ENCODE measurements around the gene TMEM237.

Gene TMEM237

DNA sequence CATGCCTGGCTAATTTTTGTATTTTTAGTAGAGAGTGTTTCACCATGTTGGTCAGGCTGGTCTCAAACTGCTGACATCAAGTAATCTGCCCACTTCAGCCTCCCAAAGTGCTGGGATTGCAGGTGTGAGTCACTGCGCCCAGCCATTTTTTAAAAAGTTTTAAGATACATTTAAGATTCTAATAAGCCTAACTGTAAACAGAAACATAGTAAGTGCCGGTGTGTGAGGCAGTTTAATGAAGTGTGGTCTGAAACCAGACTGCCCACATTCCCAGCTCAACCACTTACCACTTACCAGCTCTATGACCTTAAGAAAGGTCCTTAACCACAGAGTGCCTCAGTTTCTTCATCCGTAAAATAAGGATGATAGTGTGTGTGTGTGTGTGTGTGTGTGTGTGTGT, 42.4 kb downstream of the TMEM237 start:
- Histone ChIP-seq H4K8ac (ENCODE audit: low read depth, low read length) (no peak overlapping the region), H4K5ac (ENCODE audit: low read length) (no peak overlapping the region), H3K4ac (ENCODE audit: low read depth, low read length) (no peak overlapping the region), H3K79me1 (ENCODE audit: low read length) (no peaks in the 10 kb centered on the region), H2BK120ac (ENCODE audit: low read depth, low read length) (no peak overlapping the region), H3K79me2 (ENCODE audit: control insufficient read depth, insufficient read depth, low read length) (no peaks in the 10 kb centered on the region), H3K27me3 (ENCODE audit: insufficient read depth, low read length, poor library complexity) (no peaks in the 10 kb centered on the region), H3K18ac (ENCODE audit: low read length) (no peak overlapping the region), H2BK5ac (ENCODE audit: low read length) (no peak overlapping the region), H3K36me3 (ENCODE audit: control insufficient read depth, insufficient read depth, low read length) (no peaks in the 10 kb centered on the region), H2BK15ac (replicated peaks; ENCODE audit: low read depth) (no peak overlapping the region), H3K9ac (ENCODE audit: low read length) (no peak overlapping the region), H3K4me2 (ENCODE audit: low read length) (no peak overlapping the region), H3K27ac (ENCODE audit: low read depth, low read length) (no peak overlapping the region), H3K4me3 (ENCODE audit: low read length) (no peak overlapping the region), H3K4me1 (ENCODE audit: control insufficient read depth, low read depth, low read length) (no peaks in the 10 kb centered on the region), H2AK5ac (ENCODE audit: low read length) (no peak overlapping the region), H3K23ac (ENCODE audit: low read length) (no peak overlapping the region), H3K56ac (ENCODE audit: low read length) (no peak overlapping the region)
- DNase-seq, result no peak
- WGBS (ENCODE audit: extremely low coverage, insufficient coverage, low lambda C conversion rate), result no CpG with 5 or more reads among the region's 3 CpGs

DNA sequence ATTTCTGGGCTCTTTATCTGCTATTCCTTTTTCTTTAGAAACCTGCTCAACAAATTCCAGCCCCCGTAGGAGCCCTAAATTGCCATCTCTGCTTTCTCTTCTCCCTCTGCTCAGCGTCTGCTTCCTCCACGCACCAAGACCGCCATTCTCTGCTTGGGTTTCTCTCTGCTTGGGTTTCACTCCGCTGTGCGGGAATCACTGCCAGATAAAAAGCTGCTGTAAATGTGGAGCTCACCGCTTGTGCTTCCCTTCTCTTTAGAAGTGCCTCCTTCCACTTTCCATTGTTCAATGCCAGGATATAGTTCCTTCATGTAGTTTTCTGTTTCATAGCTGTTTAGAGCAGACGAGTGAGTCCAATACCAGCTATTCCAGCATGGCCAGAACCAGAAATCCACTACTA, 45.9 kb downstream of the TMEM237 start:
- H3K18ac ChIP-seq (ENCODE audit: low read length), result no peak overlapping the region
- H3K79me2 ChIP-seq (ENCODE audit: control insufficient read depth, insufficient read depth, low read length), result no peaks in the 10 kb centered on the region
- H3K36me3 ChIP-seq (ENCODE audit: control insufficient read depth, insufficient read depth, low read length), result no peaks in the 10 kb centered on the region
- no peak overlapping the region for H3K4ac ChIP-seq (ENCODE audit: low read depth, low read length)
- no peak for DNase-seq
- no peak overlapping the region for H3K23ac ChIP-seq (ENCODE audit: low read length)
- no peak overlapping the region for H3K4me2 ChIP-seq (ENCODE audit: low read length)
- no peak overlapping the region for H2AK5ac ChIP-seq (ENCODE audit: low read length)
- WGBS (ENCODE audit: extremely low coverage, insufficient coverage, low lambda C conversion rate), result no CpG with 5 or more reads among the region's 8 CpGs
- no peak overlapping the region for H2BK120ac ChIP-seq (ENCODE audit: low read depth, low read length)
- H3K4me3 ChIP-seq (ENCODE audit: low read length), result no peak overlapping the region
- H3K56ac ChIP-seq (ENCODE audit: low read length), result no peak overlapping the region
- no peaks in the 10 kb centered on the region for H3K79me1 ChIP-seq (ENCODE audit: low read length)
- no peak overlapping the region for H4K5ac ChIP-seq (ENCODE audit: low read length)
- no peak overlapping the region for H2BK5ac ChIP-seq (ENCODE audit: low read length)
- no peaks in the 10 kb centered on the region for H3K4me1 ChIP-seq (ENCODE audit: control insufficient read depth, low read depth, low read length)
- no peak overlapping the region for H4K8ac ChIP-seq (ENCODE audit: low read depth, low read length)
- no peak overlapping the region for H3K27ac ChIP-seq (ENCODE audit: low read depth, low read length)
- no peak overlapping the region for H2BK15ac ChIP-seq (replicated peaks; ENCODE audit: low read depth)
- H3K27me3 ChIP-seq (ENCODE audit: insufficient read depth, low read length, poor library complexity), result no peaks in the 10 kb centered on the region
- no peak overlapping the region for H3K9ac ChIP-seq (ENCODE audit: low read length)

DNA sequence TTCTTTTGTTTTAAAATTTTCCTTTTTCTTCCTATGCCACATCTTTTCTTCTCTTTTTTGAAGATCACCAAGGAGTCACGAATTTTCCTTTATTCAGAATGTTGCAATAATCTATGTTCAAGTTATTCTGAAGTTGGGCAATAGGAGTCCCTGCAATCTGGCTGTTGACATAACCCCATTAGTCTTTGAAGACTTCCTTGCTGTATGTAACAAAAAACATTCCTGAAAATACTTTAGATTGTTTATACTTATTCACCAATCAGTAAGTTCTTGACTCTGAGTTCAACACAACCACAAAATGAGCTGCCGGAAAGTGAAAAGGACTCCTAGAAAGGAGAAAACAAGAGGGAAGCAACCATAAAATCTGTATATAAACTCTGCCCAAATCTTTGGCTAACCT, 62.8 kb downstream of the TMEM237 start:
- Histone ChIP-seq H2BK120ac (ENCODE audit: low read depth, low read length) (no peak overlapping the region), H3K4ac (ENCODE audit: low read depth, low read length) (no peak overlapping the region), H3K27ac (ENCODE audit: low read depth, low read length) (no peak overlapping the region), H3K79me2 (ENCODE audit: control insufficient read depth, insufficient read depth, low read length) (no peaks in the 10 kb centered on the region), H3K18ac (ENCODE audit: low read length) (no peak overlapping the region), H3K79me1 (ENCODE audit: low read length) (no peaks in the 10 kb centered on the region), H3K56ac (ENCODE audit: low read length) (no peak overlapping the region), H3K36me3 (ENCODE audit: control insufficient read depth, insufficient read depth, low read length) (no peaks in the 10 kb centered on the region), H3K4me2 (ENCODE audit: low read length) (no peak overlapping the region), H4K5ac (ENCODE audit: low read length) (no peak overlapping the region), H3K9ac (ENCODE audit: low read length) (no peak overlapping the region), H3K23ac (ENCODE audit: low read length) (no peak overlapping the region), H2AK5ac (ENCODE audit: low read length) (no peak overlapping the region), H3K4me1 (ENCODE audit: control insufficient read depth, low read depth, low read length) (no peaks in the 10 kb centered on the region), H2BK15ac (replicated peaks; ENCODE audit: low read depth) (no peak overlapping the region), H3K4me3 (ENCODE audit: low read length) (no peak overlapping the region), H4K8ac (ENCODE audit: low read depth, low read length) (no peak overlapping the region), H3K27me3 (ENCODE audit: insufficient read depth, low read length, poor library complexity) (no peaks in the 10 kb centered on the region), H2BK5ac (ENCODE audit: low read length) (no peak overlapping the region)
- no peak for DNase-seq
- no CpG with 5 or more reads among the region's 2 CpGs for WGBS (ENCODE audit: extremely low coverage, insufficient coverage, low lambda C conversion rate)

DNA sequence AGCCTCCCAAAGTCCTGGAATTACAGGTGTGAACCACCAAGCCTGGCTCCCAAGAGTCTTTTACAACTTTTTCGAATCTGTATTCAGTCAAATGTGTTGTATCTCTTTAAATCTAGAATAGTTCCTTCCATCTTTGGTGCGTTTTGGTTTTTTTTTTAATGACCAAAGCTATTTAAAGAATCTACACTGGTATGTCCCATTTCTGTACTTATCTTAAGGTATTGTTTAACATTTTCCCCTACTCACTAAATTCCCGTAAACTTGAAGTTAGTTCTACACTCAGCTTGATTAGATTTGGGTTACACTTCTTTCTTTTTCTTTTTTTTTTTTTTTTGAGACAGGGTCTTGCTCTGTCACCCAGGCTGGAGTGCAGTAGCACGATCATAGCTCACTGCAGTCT, 63.8 kb downstream of the TMEM237 start:
- Histone ChIP-seq H3K79me1 (ENCODE audit: low read length) (no peaks in the 10 kb centered on the region), H3K4me2 (ENCODE audit: low read length) (no peak overlapping the region), H3K4me3 (ENCODE audit: low read length) (no peak overlapping the region), H2BK15ac (replicated peaks; ENCODE audit: low read depth) (no peak overlapping the region), H3K56ac (ENCODE audit: low read length) (no peak overlapping the region), H3K23ac (ENCODE audit: low read length) (no peak overlapping the region), H3K4ac (ENCODE audit: low read depth, low read length) (no peak overlapping the region), H3K79me2 (ENCODE audit: control insufficient read depth, insufficient read depth, low read length) (no peaks in the 10 kb centered on the region), H2BK5ac (ENCODE audit: low read length) (no peak overlapping the region), H3K9ac (ENCODE audit: low read length) (no peak overlapping the region), H3K4me1 (ENCODE audit: control insufficient read depth, low read depth, low read length) (no peaks in the 10 kb centered on the region), H3K36me3 (ENCODE audit: control insufficient read depth, insufficient read depth, low read length) (no peaks in the 10 kb centered on the region), H4K5ac (ENCODE audit: low read length) (no peak overlapping the region), H3K18ac (ENCODE audit: low read length) (no peak overlapping the region), H3K27ac (ENCODE audit: low read depth, low read length) (no peak overlapping the region), H2AK5ac (ENCODE audit: low read length) (no peak overlapping the region), H3K27me3 (ENCODE audit: insufficient read depth, low read length, poor library complexity) (no peaks in the 10 kb centered on the region), H2BK120ac (ENCODE audit: low read depth, low read length) (no peak overlapping the region), H4K8ac (ENCODE audit: low read depth, low read length) (no peak overlapping the region)
- no CpG with 5 or more reads among the region's 4 CpGs for WGBS (ENCODE audit: extremely low coverage, insufficient coverage, low lambda C conversion rate)
- no peak for DNase-seq

DNA sequence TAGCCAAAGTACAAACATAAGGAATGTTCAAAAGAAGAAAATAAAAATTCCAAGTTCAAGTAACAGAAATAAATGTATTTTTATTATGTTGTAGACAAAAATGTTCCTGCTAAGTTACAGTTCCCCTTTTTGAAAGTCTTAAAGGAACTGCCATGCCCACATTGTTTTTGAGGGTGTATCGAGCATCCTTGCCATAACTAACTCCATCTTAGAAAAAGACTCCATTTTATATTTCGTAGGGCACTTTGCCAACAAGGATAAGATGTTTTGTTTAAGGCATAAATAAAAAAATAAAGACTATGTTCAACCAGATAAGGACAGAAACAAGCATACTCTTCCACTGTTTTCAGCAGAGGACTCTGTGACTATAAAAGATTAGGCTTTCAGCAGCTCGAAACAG, 67.3 kb downstream of the TMEM237 start:
- Histone ChIP-seq H3K79me1 (ENCODE audit: low read length) (no peaks in the 10 kb centered on the region), H3K23ac (ENCODE audit: low read length) (no peak overlapping the region), H3K4me2 (ENCODE audit: low read length) (no peak overlapping the region), H3K27me3 (ENCODE audit: insufficient read depth, low read length, poor library complexity) (no peaks in the 10 kb centered on the region), H2BK15ac (replicated peaks; ENCODE audit: low read depth) (no peak overlapping the region), H2AK5ac (ENCODE audit: low read length) (no peak overlapping the region), H3K9ac (ENCODE audit: low read length) (no peak overlapping the region), H4K8ac (ENCODE audit: low read depth, low read length) (no peak overlapping the region), H3K27ac (ENCODE audit: low read depth, low read length) (no peak overlapping the region), H2BK5ac (ENCODE audit: low read length) (no peak overlapping the region), H4K5ac (ENCODE audit: low read length) (no peak overlapping the region), H3K4ac (ENCODE audit: low read depth, low read length) (no peak overlapping the region), H3K4me1 (ENCODE audit: control insufficient read depth, low read depth, low read length) (no peaks in the 10 kb centered on the region), H3K56ac (ENCODE audit: low read length) (no peak overlapping the region), H3K4me3 (ENCODE audit: low read length) (no peak overlapping the region), H3K36me3 (ENCODE audit: control insufficient read depth, insufficient read depth, low read length) (no peaks in the 10 kb centered on the region), H3K79me2 (ENCODE audit: control insufficient read depth, insufficient read depth, low read length) (no peaks in the 10 kb centered on the region), H3K18ac (ENCODE audit: low read length) (no peak overlapping the region), H2BK120ac (ENCODE audit: low read depth, low read length) (no peak overlapping the region)
- WGBS (ENCODE audit: extremely low coverage, insufficient coverage, low lambda C conversion rate), result no CpG with 5 or more reads among the region's 3 CpGs
- no peak for DNase-seq

DNA sequence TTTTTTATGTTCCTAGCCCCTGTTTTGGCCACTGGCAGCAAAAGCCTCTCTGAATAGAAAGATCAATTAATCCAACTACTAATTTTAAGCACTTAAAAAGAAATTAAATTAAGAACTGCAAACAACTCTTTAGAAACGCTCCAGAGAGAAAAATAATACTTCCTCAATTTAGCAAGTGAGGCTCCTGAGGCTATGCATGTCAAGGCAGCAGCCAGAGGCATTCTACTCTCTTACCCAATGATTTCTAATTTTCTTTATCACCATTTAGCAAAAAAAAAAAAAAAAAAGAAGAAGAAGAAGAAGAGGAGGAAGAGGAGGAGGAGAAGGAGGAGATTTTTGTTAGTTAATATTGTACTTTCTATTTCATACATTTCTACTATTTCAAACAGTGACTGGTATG, 68.5 kb downstream of the TMEM237 start:
- H3K27me3 ChIP-seq (ENCODE audit: insufficient read depth, low read length, poor library complexity), result no peaks in the 10 kb centered on the region
- H3K4ac ChIP-seq (ENCODE audit: low read depth, low read length), result no peak overlapping the region
- H3K4me2 ChIP-seq (ENCODE audit: low read length), result no peak overlapping the region
- H2BK120ac ChIP-seq (ENCODE audit: low read depth, low read length), result no peak overlapping the region
- no peak overlapping the region for H4K5ac ChIP-seq (ENCODE audit: low read length)
- H4K8ac ChIP-seq (ENCODE audit: low read depth, low read length), result no peak overlapping the region
- no peak overlapping the region for H2BK5ac ChIP-seq (ENCODE audit: low read length)
- H2BK15ac ChIP-seq (replicated peaks; ENCODE audit: low read depth), result no peak overlapping the region
- no peak overlapping the region for H2AK5ac ChIP-seq (ENCODE audit: low read length)
- no peaks in the 10 kb centered on the region for H3K79me1 ChIP-seq (ENCODE audit: low read length)
- DNase-seq, result no peak
- no CpG with 5 or more reads among the region's 1 CpG for WGBS (ENCODE audit: extremely low coverage, insufficient coverage, low lambda C conversion rate)
- H3K79me2 ChIP-seq (ENCODE audit: control insufficient read depth, insufficient read depth, low read length), result no peaks in the 10 kb centered on the region
- H3K36me3 ChIP-seq (ENCODE audit: control insufficient read depth, insufficient read depth, low read length), result no peaks in the 10 kb centered on the region
- H3K23ac ChIP-seq (ENCODE audit: low read length), result no peak overlapping the region
- H3K18ac ChIP-seq (ENCODE audit: low read length), result no peak overlapping the region
- no peak overlapping the region for H3K9ac ChIP-seq (ENCODE audit: low read length)
- no peaks in the 10 kb centered on the region for H3K4me1 ChIP-seq (ENCODE audit: control insufficient read depth, low read depth, low read length)
- H3K56ac ChIP-seq (ENCODE audit: low read length), result no peak overlapping the region
- no peak overlapping the region for H3K4me3 ChIP-seq (ENCODE audit: low read length)
- no peak overlapping the region for H3K27ac ChIP-seq (ENCODE audit: low read depth, low read length)

Measured in mesendoderm (in vitro differentiated cells).